ENCODE data around the gene LCP2.

GRCh38 chr5:170343177-170343576 lies 45.6 kb upstream of the LCP2 start:
- TF ChIP-seq, protein P1, sequence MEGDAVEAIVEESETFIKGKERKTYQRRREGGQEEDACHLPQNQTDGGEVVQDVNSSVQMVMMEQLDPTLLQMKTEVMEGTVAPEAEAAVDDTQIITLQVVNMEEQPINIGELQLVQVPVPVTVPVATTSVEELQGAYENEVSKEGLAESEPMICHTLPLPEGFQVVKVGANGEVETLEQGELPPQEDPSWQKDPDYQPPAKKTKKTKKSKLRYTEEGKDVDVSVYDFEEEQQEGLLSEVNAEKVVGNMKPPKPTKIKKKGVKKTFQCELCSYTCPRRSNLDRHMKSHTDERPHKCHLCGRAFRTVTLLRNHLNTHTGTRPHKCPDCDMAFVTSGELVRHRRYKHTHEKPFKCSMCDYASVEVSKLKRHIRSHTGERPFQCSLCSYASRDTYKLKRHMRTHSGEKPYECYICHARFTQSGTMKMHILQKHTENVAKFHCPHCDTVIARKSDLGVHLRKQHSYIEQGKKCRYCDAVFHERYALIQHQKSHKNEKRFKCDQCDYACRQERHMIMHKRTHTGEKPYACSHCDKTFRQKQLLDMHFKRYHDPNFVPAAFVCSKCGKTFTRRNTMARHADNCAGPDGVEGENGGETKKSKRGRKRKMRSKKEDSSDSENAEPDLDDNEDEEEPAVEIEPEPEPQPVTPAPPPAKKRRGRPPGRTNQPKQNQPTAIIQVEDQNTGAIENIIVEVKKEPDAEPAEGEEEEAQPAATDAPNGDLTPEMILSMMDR (IDR thresholded peaks at IDR 0.05): no peak
- no peak for TF ChIP-seq POLR2A (IDR thresholded peaks at IDR 0.05)

Measured in tibial nerve (tissue), 3 donors.